Mesothelial cell of epicardium (in vitro differentiated cells): ENCODE measurements around the gene LRRC10B. TPM values are rescaled to one million over a fixed set of nuclear protein-coding genes. Genes with fewer than 3 reads are reported as not detected.

Source experiments
- DNase-seq, 2 experiments: peaks; one replicate each; pipeline ENCODE4 v3.0.0; 2021; ENCODE audit warnings: low spot score in 2 of 2; ENCODE audit not compliant: unreplicated experiment in 2 of 2
- H3K27ac Mint-ChIP-seq: 2 replicates; pipeline ENCODE4 v1.8.0; 2021; ENCODE audit warnings: mixed read lengths
- H3K27me3 Mint-ChIP-seq: 2 replicates; pipeline ENCODE4 v1.8.0; 2021; ENCODE audit warnings: low read depth, mixed read lengths
- H3K36me3 Mint-ChIP-seq: 2 replicates; pipeline ENCODE4 v1.8.0; 2021; ENCODE audit warnings: mixed read lengths
- H3K4me1 Mint-ChIP-seq: 2 replicates; pipeline ENCODE4 v1.8.0; 2021; ENCODE audit warnings: mixed read lengths
- H3K4me3 Mint-ChIP-seq: 2 replicates; pipeline ENCODE4 v1.8.0; 2021; ENCODE audit warnings: mild to moderate bottlenecking, moderate library complexity, mixed read lengths
- H3K9me3 Mint-ChIP-seq: 2 replicates; pipeline ENCODE4 v1.8.0; 2021; ENCODE audit warnings: mixed read lengths
- CTCF ChIP-seq: fragments of 200-600 bp; sonication (generic); IDR thresholded peaks from one replicate; pipeline ENCODE4 v1.5.0; 2021; ENCODE audit warnings: antibody characterized with exemption; ENCODE audit not compliant: unreplicated experiment
- total RNA-seq: library from RNA; stranded (reverse); gene quantifications from 3 replicates; pipeline ENCODE4 v1.2.1, GENCODE V29; 2021

The LRRC10B gene
- total RNA-seq, 1 donor from 2014 or later, result 0.16 TPM

- H3K36me3 Mint-ChIP-seq, result no peaks in the 10 kb centered on the region
- H3K4me3 Mint-ChIP-seq, result no peak overlapping the region
- no peak overlapping the region for H3K27ac Mint-ChIP-seq
- H3K4me1 Mint-ChIP-seq, result peaks cover 26% of the 10 kb centered on the region
- no peaks in the 10 kb centered on the region for H3K9me3 Mint-ChIP-seq
- no peaks in the 10 kb centered on the region for H3K27me3 Mint-ChIP-seq
- DNase-seq, result no peak
- TF ChIP-seq CTCF, result no peak
Observed at GRCh38 chr11:61539831-61540357, 31.3 kb downstream of the LRRC10B start.

- no peak overlapping the region for H3K27ac Mint-ChIP-seq
- TF ChIP-seq CTCF, result no peak
- H3K9me3 Mint-ChIP-seq, result no peaks in the 10 kb centered on the region
- H3K4me1 Mint-ChIP-seq, result peaks cover 27% of the 10 kb centered on the region
- DNase-seq, result no peak
- H3K36me3 Mint-ChIP-seq, result no peaks in the 10 kb centered on the region
- no peaks in the 10 kb centered on the region for H3K27me3 Mint-ChIP-seq
- H3K4me3 Mint-ChIP-seq, result no peak overlapping the region
Observed at GRCh38 chr11:61540528-61540927, 32.0 kb downstream of the LRRC10B start.

- Mint-ChIP-seq H3K27ac (peak overlapping the region; percentile 41), H3K4me1 (peaks cover 31% of the 10 kb centered on the region), H3K9me3 (no peaks in the 10 kb centered on the region), H3K36me3 (no peaks in the 10 kb centered on the region), H3K27me3 (no peaks in the 10 kb centered on the region), H3K4me3 (no peak overlapping the region)
- no peak for TF ChIP-seq CTCF
- no peak for DNase-seq
Observed at GRCh38 chr11:61541598-61541997, 33.0 kb downstream of the LRRC10B start.

- no peaks in the 10 kb centered on the region for H3K9me3 Mint-ChIP-seq
- H3K4me3 Mint-ChIP-seq, result no peak overlapping the region
- H3K27ac Mint-ChIP-seq, result no peak overlapping the region
- TF ChIP-seq CTCF, result no peak
- no peaks in the 10 kb centered on the region for H3K36me3 Mint-ChIP-seq
- H3K27me3 Mint-ChIP-seq, result no peaks in the 10 kb centered on the region
- peaks cover 32% of the 10 kb centered on the region for H3K4me1 Mint-ChIP-seq
- DNase-seq, result no peak
Observed at GRCh38 chr11:61542024-61542461, 33.5 kb downstream of the LRRC10B start.

GRCh38 chr11:61542705-61543104, 34.2 kb downstream of the LRRC10B start:
- no peaks in the 10 kb centered on the region for H3K9me3 Mint-ChIP-seq
- no peak for TF ChIP-seq CTCF
- H3K27ac Mint-ChIP-seq, result no peak overlapping the region
- no peaks in the 10 kb centered on the region for H3K27me3 Mint-ChIP-seq
- no peaks in the 10 kb centered on the region for H3K36me3 Mint-ChIP-seq
- no peak overlapping the region for H3K4me3 Mint-ChIP-seq
- DNase-seq, result no peak
- peaks cover 37% of the 10 kb centered on the region for H3K4me1 Mint-ChIP-seq
